Mesenchymal stem cell (in vitro differentiated cells and primary cell): ENCODE data around the gene SDF4.

Source experiments
- DNase-seq: peaks from one replicate; pipeline ENCODE4 v3.0.0-alpha.2; 2013
- H2AFZ ChIP-seq: one replicate; pipeline ENCODE4 v1.6.1; 2013; ENCODE audit warnings: low read depth, mild to moderate bottlenecking, control low read depth, inconsistent platforms, low read length, moderate library complexity
- H2AK5ac ChIP-seq: 2 replicates; pipeline ENCODE4 v1.6.1; 2013; ENCODE audit warnings: low read length, moderate library complexity, mild to moderate bottlenecking, inconsistent platforms; ENCODE audit not compliant: severe bottlenecking
- H2BK120ac ChIP-seq: one replicate; pipeline ENCODE4 v1.6.1; 2013; ENCODE audit warnings: low read depth, mild to moderate bottlenecking, inconsistent platforms, low read length, moderate library complexity
- H2BK12ac ChIP-seq, 2 experiments: one replicate each; pipeline ENCODE4 v1.6.1; 2013; ENCODE audit warnings: inconsistent platforms in 2 of 2, low read length in 2 of 2, mild to moderate bottlenecking in 2 of 2, moderate library complexity in 2 of 2, control low read depth in 1 of 2
- H2BK15ac ChIP-seq: one replicate; pipeline ENCODE4 v1.6.1; 2013; ENCODE audit warnings: mild to moderate bottlenecking, low read depth, inconsistent platforms; ENCODE audit not compliant: poor library complexity, severe bottlenecking
- H2BK5ac ChIP-seq: 2 replicates; pipeline ENCODE4 v1.6.1; 2013; ENCODE audit warnings: low read depth, mild to moderate bottlenecking, low read length, control low read depth, inconsistent platforms; ENCODE audit not compliant: poor library complexity, severe bottlenecking
- H3K14ac ChIP-seq, 2 experiments: one replicate each; pipeline ENCODE4 v1.6.1; 2013; ENCODE audit warnings: inconsistent platforms in 2 of 2, low read length in 2 of 2, control low read depth in 1 of 2, mild to moderate bottlenecking in 1 of 2, moderate library complexity in 1 of 2
- H3K18ac ChIP-seq, 2 experiments: one replicate each; pipeline ENCODE4 v1.6.1; 2013; ENCODE audit warnings: inconsistent platforms in 2 of 2, low read length in 2 of 2, control low read depth in 1 of 2, low read depth in 1 of 2, mild to moderate bottlenecking in 1 of 2
- H3K23ac ChIP-seq, 2 experiments: one replicate each; pipeline ENCODE4 v1.6.1; 2013; ENCODE audit warnings: inconsistent platforms in 2 of 2, low read length in 2 of 2, mild to moderate bottlenecking in 2 of 2, moderate library complexity in 2 of 2, control low read depth in 1 of 2
- H3K27ac ChIP-seq: 2 replicates; pipeline ENCODE4 v1.5.1; 2013; ENCODE audit warnings: mild to moderate bottlenecking, moderate library complexity, low read length, control low read depth, inconsistent platforms; ENCODE audit not compliant: poor library complexity, severe bottlenecking
- H3K27me3 ChIP-seq, 2 experiments: 2 replicates each; pipeline versions ENCODE4 v1.6.1 to v1.7.0; 2013; ENCODE audit warnings: low read length in 2 of 2, mild to moderate bottlenecking in 2 of 2, moderate library complexity in 2 of 2, control low read depth in 1 of 2, inconsistent platforms in 1 of 2; ENCODE audit not compliant: control insufficient read depth in 1 of 2, insufficient read depth in 1 of 2
- H3K36me3 ChIP-seq, 2 experiments: 2 replicates each; pipeline versions ENCODE4 v1.6.1 to v1.7.0; 2013; ENCODE audit warnings: low read length in 2 of 2, control low read depth in 1 of 2, inconsistent platforms in 1 of 2, low read depth in 1 of 2, mild to moderate bottlenecking in 1 of 2; ENCODE audit not compliant: insufficient read depth in 2 of 2, control insufficient read depth in 1 of 2
- H3K4ac ChIP-seq, 2 experiments: one replicate each; pipeline ENCODE4 v1.6.1; 2013; ENCODE audit warnings: inconsistent platforms in 2 of 2, low read length in 2 of 2, mild to moderate bottlenecking in 2 of 2, moderate library complexity in 2 of 2, control low read depth in 1 of 2, low read depth in 1 of 2
- H3K4me1 ChIP-seq: 2 replicates; pipeline ENCODE4 v1.6.1; 2013; ENCODE audit warnings: low read depth, low read length, control low read depth; ENCODE audit not compliant: control insufficient read depth, insufficient read depth
- H3K4me2 ChIP-seq: 2 replicates; pipeline ENCODE4 v1.6.1; 2013; ENCODE audit warnings: low read length, mild to moderate bottlenecking, inconsistent platforms; ENCODE audit not compliant: poor library complexity, severe bottlenecking
- H3K4me3 ChIP-seq, 2 experiments: 2 replicates each; pipeline versions ENCODE4 v1.5.1 to v1.7.0; 2013; ENCODE audit warnings: low read length in 2 of 2, mild to moderate bottlenecking in 2 of 2, control low read depth in 1 of 2, low read depth in 1 of 2; ENCODE audit not compliant: insufficient read depth in 1 of 2
- H3K79me1 ChIP-seq: replicated peaks from 2 replicates; pipeline ENCODE4 v1.6.1; 2013; ENCODE audit warnings: mild to moderate bottlenecking, control low read depth, low read length, inconsistent platforms; ENCODE audit not compliant: poor library complexity, severe bottlenecking
- H3K9ac ChIP-seq: 2 replicates; pipeline ENCODE4 v1.7.0; 2013; ENCODE audit warnings: mild to moderate bottlenecking, low read length, moderate library complexity
- H3K9me3 ChIP-seq: 2 replicates; pipeline ENCODE4 v1.7.0; 2013; ENCODE audit warnings: mild to moderate bottlenecking, low read length; ENCODE audit not compliant: control insufficient read depth
- H4K8ac ChIP-seq: one replicate; pipeline ENCODE4 v1.6.1; 2013; ENCODE audit warnings: inconsistent platforms, mild to moderate bottlenecking, low read length, moderate library complexity
- H4K91ac ChIP-seq: one replicate; pipeline ENCODE4 v1.6.1; 2013; ENCODE audit warnings: mild to moderate bottlenecking, low read length, inconsistent platforms
- WGBS: methylation state at CpG from one replicate; pipeline ENCODE4 v1.1.7; 2013; ENCODE audit warnings: mixed read lengths; 5-methylcytosine and 5-hydroxymethylcytosine counted together

The SDF4 gene

GRCh38 chr1:1232796-1233566, 1.2 kb upstream of the SDF4 start:
- WGBS: 98% methylated on average over 98 of the region's 98 CpGs
- Histone ChIP-seq H2BK12ac (peak overlapping the region; percentile 12 to 83), H2BK120ac (peak overlapping the region; percentile 54), H4K8ac (peak overlapping the region; percentile 100), H3K36me3 (peaks cover 16 to 56% of the 10 kb centered on the region in 2 experiments), H3K4me1 (peaks cover 44% of the 10 kb centered on the region), H3K4me3 (peak overlapping the region; percentile 53 to 66), H3K23ac (no peak overlapping the region), H3K4me2 (peak overlapping the region; percentile 60), H2AK5ac (peak overlapping the region; percentile 92), H3K27me3 (peaks cover 0 to 15% of the 10 kb centered on the region in 2 experiments), H3K79me1 (peaks cover 18% of the 10 kb centered on the region), H2BK5ac (no peak overlapping the region), H4K91ac (peak overlapping the region; percentile 99), H2AFZ (no peak overlapping the region), H3K9me3 (peaks cover 3% of the 10 kb centered on the region), H3K14ac (peak overlapping the region in 1 of 2 experiments; percentile 96), H2BK15ac (no peak overlapping the region), H3K27ac (no peak overlapping the region), H3K9ac (no peak overlapping the region), H3K18ac (peak overlapping the region; percentile 80 to 96), H3K4ac (peak overlapping the region; percentile 96 to 98)
- DNase-seq: no peak

GRCh38 chr1:1232208-1232795, 501 bp upstream of the SDF4 start, which contains the start of gene B3GALT6:
Gene B3GALT6, plus strand, starts transcription at chr1:1232237. Its CDS starts 42 bp downstream, at chr1:1232279.
- peak within 1 kb of the TSS; percentile 92 for H2AK5ac ChIP-seq
- H3K79me1 ChIP-seq: peaks cover 23% of the 10 kb centered on the region
- peak within 1 kb of the TSS; percentile 60 for H3K4me2 ChIP-seq
- H3K23ac ChIP-seq: peak within 1 kb of the TSS in 1 of 2 experiments; percentile 98
- peak within 1 kb of the TSS; percentile 95 to 96 for H3K18ac ChIP-seq
- H3K27ac ChIP-seq: peak within 1 kb of the TSS; percentile 42
- peaks cover 3% of the 10 kb centered on the region for H3K9me3 ChIP-seq
- peaks cover 37% of the 10 kb centered on the region for H3K4me1 ChIP-seq
- peak within 1 kb of the TSS in 1 of 2 experiments; percentile 96 for H3K14ac ChIP-seq
- H2BK15ac ChIP-seq: no peak within 1 kb of the TSS
- peak within 1 kb of the TSS; percentile 94 to 95 for H3K4me3 ChIP-seq
- peaks cover 22 to 63% of the 10 kb centered on the region in 2 experiments for H3K36me3 ChIP-seq
- DNase-seq: no peak
- peaks cover 0 to 8% of the 10 kb centered on the region in 2 experiments for H3K27me3 ChIP-seq
- H2BK5ac ChIP-seq: peak within 1 kb of the TSS; percentile 85
- H3K4ac ChIP-seq: peak within 1 kb of the TSS; percentile 96 to 98
- H4K91ac ChIP-seq: peak within 1 kb of the TSS; percentile 99
- H4K8ac ChIP-seq: peak within 1 kb of the TSS; percentile 100
- peak within 1 kb of the TSS; percentile 12 to 83 for H2BK12ac ChIP-seq
- H2AFZ ChIP-seq: peak within 1 kb of the TSS; percentile 80
- peak within 1 kb of the TSS; percentile 80 for H2BK120ac ChIP-seq
- whole genome bisulfite sequencing: 62% methylated on average over 38 of the region's 100 CpGs
- peak within 1 kb of the TSS; percentile 93 for H3K9ac ChIP-seq

- Histone ChIP-seq H3K27me3 (no peaks in the 10 kb centered on the region), H3K4me2 (peak overlapping the region; percentile 50), H2BK12ac (no peak overlapping the region), H4K8ac (no peak overlapping the region), H2AFZ (no peak overlapping the region), H3K36me3 (peaks cover 34 to 72% of the 10 kb centered on the region in 2 experiments), H3K4ac (peak overlapping the region in 1 of 2 experiments; percentile 93), H3K9me3 (peaks cover 3% of the 10 kb centered on the region), H2BK15ac (no peak overlapping the region), H3K79me1 (peaks cover 30% of the 10 kb centered on the region), H2BK5ac (no peak overlapping the region), H4K91ac (no peak overlapping the region), H3K18ac (peak overlapping the region; percentile 88 to 95), H2BK120ac (no peak overlapping the region), H3K9ac (peak overlapping the region; percentile 93), H3K14ac (no peak overlapping the region), H3K23ac (no peak overlapping the region), H2AK5ac (no peak overlapping the region), H3K27ac (peak overlapping the region; percentile 42), H3K4me1 (peaks cover 28% of the 10 kb centered on the region), H3K4me3 (peak overlapping the region; percentile 94 to 95)
- peak; percentile 87 for DNase-seq
- 39% methylated on average over 23 of the region's 24 CpGs for WGBS
Observed at GRCh38 chr1:1230656-1231399, 973 bp downstream of the SDF4 start.
